Lung (tissue), 16 donors: ENCODE measurements around the gene HTR1D. TPM values are rescaled to one million over a fixed set of nuclear protein-coding genes. Genes with fewer than 3 reads are reported as not detected.
A peak's percentile ranks its signal among the peaks of the same experiment; 100 is the strongest.
"Not testable (repeated sequence)": the region's sequence is repeated elsewhere in the genome, so short reads cannot be mapped to it uniquely, and the experiment has no call there.

Experiments used
- ATAC-seq: fragments of 200-7000 bp; cut with Tn5 transposase; one replicate; pipeline ENCODE4 v1.9.1; 2020; ENCODE audit warnings: moderate number of reproducible peaks; ENCODE audit not compliant: insufficient read depth, low FRiP score
- DNase-seq, 3 donors: peaks; one replicate each; pipeline ENCODE4 v3.0.0-alpha.2; 2013 to 2017
- H3K27ac ChIP-seq, 2 donors: one replicate each; pipeline ENCODE4 v1.5.1; 2013; ENCODE audit warnings: mild to moderate bottlenecking in 2 of 2, moderate library complexity in 2 of 2, control low read depth in 1 of 2, inconsistent platforms in 1 of 2, low read depth in 1 of 2, low read length in 1 of 2
- H3K27me3 ChIP-seq, 3 donors: one replicate each; pipeline ENCODE4 v1.5.1; 2013; ENCODE audit warnings: low read length in 2 of 3; ENCODE audit not compliant: control insufficient read depth in 3 of 3, insufficient read depth in 3 of 3
- H3K36me3 ChIP-seq, 4 donors: one replicate each; pipeline ENCODE4 v1.5.1; 2013; ENCODE audit warnings: low read length in 4 of 4, mild to moderate bottlenecking in 1 of 4, moderate library complexity in 1 of 4; ENCODE audit not compliant: control insufficient read depth in 4 of 4, insufficient read depth in 4 of 4
- H3K4me1 ChIP-seq, 5 donors: one replicate each; pipeline ENCODE4 v1.5.1; 2013; ENCODE audit warnings: low read length in 5 of 5, mild to moderate bottlenecking in 2 of 5, moderate library complexity in 1 of 5; ENCODE audit not compliant: control insufficient read depth in 5 of 5, insufficient read depth in 5 of 5
- H3K4me3 ChIP-seq: one replicate; pipeline ENCODE4 v1.5.1; 2013; ENCODE audit warnings: mild to moderate bottlenecking, control low read depth, moderate library complexity
- H3K9ac ChIP-seq, 2 donors: one replicate each; pipeline ENCODE4 v1.5.1; 2013; ENCODE audit warnings: low read length in 2 of 2, control low read depth in 1 of 2; ENCODE audit not compliant: insufficient read depth in 1 of 2
- H3K9me3 ChIP-seq, 4 donors: one replicate each; pipeline ENCODE4 v1.5.1; 2013; ENCODE audit warnings: low read length in 3 of 4, mild to moderate bottlenecking in 1 of 4, moderate library complexity in 1 of 4; ENCODE audit not compliant: control insufficient read depth in 4 of 4, insufficient read depth in 3 of 4
- CTCF ChIP-seq: IDR thresholded peaks from 2 replicates; pipeline ENCODE4 v1.5.1; 2012; ENCODE audit warnings: mild to moderate bottlenecking; ENCODE audit errors: control extremely low read depth, extremely low read depth
- WGBS, 2 donors: extraction: QIAGEN DNeasy Blood & Tissue Kit; methylation state at CpG; one replicate each; pipeline ENCODE4 v1.1.7; 2013; 5-methylcytosine and 5-hydroxymethylcytosine counted together
- long read RNA-seq, 5 donors: transcript quantifications; one replicate each; lab custom pipeline, GENCODE V29; 2026
- polyA plus RNA-seq, 2 donors: library from polyadenylated mRNA; stranded (reverse); fragments of 200-250 nt; gene quantifications; one replicate each; pipeline ENCODE4 v1.2.1, GENCODE V29; 2013
- total RNA-seq, 2 donors: library from RNA; depleted of rRNA in 1 of 2; stranded (reverse); fragments of >200 nt in 1 of 2; gene quantifications; one replicate each; pipeline ENCODE4 v1.2.1, GENCODE V29; 2014 to 2021
- donor health status: control.
- donor health status: control.
- donor health status: Bipolar disorder and iron deficiency.
- donor health status: healthy.
- donor health status: DM: yes; HTN: yes; CAD: no.

Gene HTR1D, protein sequence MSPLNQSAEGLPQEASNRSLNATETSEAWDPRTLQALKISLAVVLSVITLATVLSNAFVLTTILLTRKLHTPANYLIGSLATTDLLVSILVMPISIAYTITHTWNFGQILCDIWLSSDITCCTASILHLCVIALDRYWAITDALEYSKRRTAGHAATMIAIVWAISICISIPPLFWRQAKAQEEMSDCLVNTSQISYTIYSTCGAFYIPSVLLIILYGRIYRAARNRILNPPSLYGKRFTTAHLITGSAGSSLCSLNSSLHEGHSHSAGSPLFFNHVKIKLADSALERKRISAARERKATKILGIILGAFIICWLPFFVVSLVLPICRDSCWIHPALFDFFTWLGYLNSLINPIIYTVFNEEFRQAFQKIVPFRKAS
- total RNA-seq, result under 1 TPM in 1 of 2 donors, not detected in 1; 0.18 TPM
- polyA plus RNA-seq, result under 1 TPM; 0.25 to 0.30 TPM
- long read RNA-seq, donor 1, result 0 reads
- long read RNA-seq, donor 2, result 0 reads
- long read RNA-seq, donor 3, result 0 reads
- long read RNA-seq, donor 4, result 0 reads
- long read RNA-seq, donor 5, partial matches to known transcripts, result 0 of 2 reads
- long read RNA-seq, donor 5, other reads (novel, unspliced or antisense), result 0 of 2 reads

DNA sequence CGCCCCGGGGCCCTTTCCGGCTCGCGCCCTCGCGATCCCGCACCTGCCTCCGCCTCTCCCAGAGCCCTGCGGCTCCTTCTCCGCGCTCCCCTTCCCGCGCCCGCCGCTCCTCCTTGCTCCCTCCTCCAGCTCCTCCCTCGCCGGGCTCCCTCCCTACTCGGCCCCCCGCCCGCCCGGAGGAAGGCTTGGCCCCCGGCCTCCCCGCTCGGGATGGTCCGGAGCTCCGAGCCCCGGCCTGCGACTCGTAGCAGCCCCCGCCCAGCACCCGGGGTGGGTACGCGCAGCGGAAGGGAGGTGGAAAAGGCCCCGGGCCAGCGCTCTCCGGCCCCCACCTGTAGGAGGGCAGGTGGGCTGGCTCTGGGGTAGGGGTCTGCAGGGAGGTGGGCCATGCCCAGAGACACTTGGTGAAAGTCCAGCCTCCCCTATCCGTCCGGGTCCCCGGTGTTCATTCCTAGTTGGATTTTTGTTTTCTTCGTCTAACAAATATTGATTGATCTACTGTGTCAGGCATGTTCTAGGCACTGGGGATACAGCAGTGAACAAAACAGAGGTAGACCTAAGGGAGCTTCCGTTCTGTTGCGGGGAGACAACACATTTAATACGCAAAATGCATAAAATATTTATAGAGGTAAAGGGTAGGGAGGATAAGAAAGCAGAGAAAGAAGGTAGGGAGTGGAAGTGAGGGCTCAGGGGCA lies at the start of gene HTR1D:
TSS of gene HTR1D (minus strand) at position 82 of the 695 bp plus-strand sequence. CDS start 23,283 bp downstream, outside the sequence.
- WGBS, 2 donors, result 3 to 4% methylated on average over 37 to 45 of the region's 45 CpGs
- Histone ChIP-seq H3K9me3 (no peaks in the 10 kb centered on the region), H3K27ac (no peak within 1 kb of the TSS), H3K27me3 (peaks cover 0 to 35% (median 33%) of the 10 kb centered on the region in 3 donors), H3K9ac (no peak within 1 kb of the TSS), H3K4me1 (peaks cover 0 to 7% (median 3%) of the 10 kb centered on the region in 5 donors), H3K36me3 (no peaks in the 10 kb centered on the region), H3K4me3 (peak within 1 kb of the TSS; percentile 27)
- no peak for ATAC-seq
- TF ChIP-seq CTCF, result no peak
- DNase-seq, result no peak

DNA sequence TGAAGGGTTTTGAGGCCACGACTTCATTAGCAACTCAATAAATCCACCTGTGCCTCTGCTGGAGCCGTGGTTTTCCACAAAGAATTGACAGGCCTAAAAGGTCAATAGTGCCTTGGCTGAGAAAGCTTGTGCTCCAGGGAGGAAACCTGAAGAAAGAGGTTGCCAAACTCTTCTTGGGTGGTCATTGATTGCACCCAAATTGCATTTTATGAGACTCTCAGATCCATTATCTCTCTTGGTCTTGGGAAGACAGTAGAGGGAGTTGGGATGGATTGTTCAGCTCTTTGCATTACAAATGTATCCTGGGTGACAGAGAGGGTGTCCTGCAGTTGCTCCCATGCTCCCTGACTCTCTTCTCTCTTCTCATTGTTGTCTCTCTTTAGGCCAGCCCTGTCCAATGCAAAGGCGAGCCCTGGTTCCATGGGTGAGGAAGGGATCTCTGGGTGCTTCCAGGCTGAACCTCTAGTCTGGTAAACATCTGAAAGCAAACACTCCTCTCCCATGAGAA lies 46.1 kb upstream of the HTR1D start:
- WGBS, 2 donors, result 75 to 78% methylated on average over 3 of the region's 3 CpGs
- Histone ChIP-seq H3K27me3 (no peaks in the 10 kb centered on the region), H3K9me3 (no peaks in the 10 kb centered on the region), H3K27ac (no peak overlapping the region), H3K4me1 (no peaks in the 10 kb centered on the region), H3K36me3 (no peaks in the 10 kb centered on the region), H3K9ac (no peak overlapping the region), H3K4me3 (no peak overlapping the region)
- ATAC-seq (no peak), DNase-seq (no peak)
- no peak for TF ChIP-seq CTCF

GRCh38 chr1:23258082-23258481 lies 40.8 kb upstream of the HTR1D start:
- DNase-seq, H3K4me1 ChIP-seq, H3K27me3 ChIP-seq, H3K27ac ChIP-seq, H3K36me3 ChIP-seq, H3K9ac ChIP-seq, H3K4me3 ChIP-seq, H3K9me3 ChIP-seq, ATAC-seq: not testable (repeated sequence)
- whole genome bisulfite sequencing, 2 donors, result 59 to 63% methylated on average over 1 of the region's 2 CpGs

DNA sequence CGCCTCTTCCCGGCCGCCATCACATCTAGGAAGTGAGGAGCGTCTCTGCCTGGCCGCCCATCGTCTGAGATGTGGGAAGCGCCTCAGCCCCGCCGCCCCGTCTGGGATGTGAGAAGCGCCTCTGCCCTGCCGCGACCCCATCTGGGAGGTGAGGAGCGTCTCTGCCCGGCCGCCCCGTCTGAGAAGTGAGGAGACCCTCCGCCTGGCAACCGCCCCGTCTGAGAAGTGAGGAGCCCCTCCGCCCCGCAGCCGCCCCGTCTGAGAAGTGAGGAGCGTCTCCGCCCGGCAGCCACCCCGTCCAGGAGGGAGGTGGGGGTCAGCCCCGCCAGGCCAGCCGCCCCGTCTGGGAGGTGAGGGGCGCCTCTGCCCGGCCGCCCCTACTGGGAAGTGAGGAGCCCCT lies 40.1 kb upstream of the HTR1D start:
- 93 to 95% methylated on average over 25 to 34 of the region's 34 CpGs for WGBS, 2 donors
- not testable (repeated sequence) for H3K27me3 ChIP-seq, H3K27ac ChIP-seq, H3K4me3 ChIP-seq, H3K4me1 ChIP-seq, DNase-seq, H3K9me3 ChIP-seq, H3K36me3 ChIP-seq, H3K9ac ChIP-seq, ATAC-seq
